Activated CD8-positive, alpha-beta memory T cell treated with anti-CD3 and anti-CD28 coated beads, Interleukin-2, amount 10 ng/mL, durations not matched to agents 7 days and 5 days (primary cell): ENCODE measurements around the gene ADSS1. TPM values are rescaled to one million over a fixed set of nuclear protein-coding genes. Genes with fewer than 3 reads are reported as not detected.
A peak's percentile ranks its signal among the peaks of the same experiment; 100 is the strongest.

Experiments
- ATAC-seq: fragments of 150-1000 bp; cut with Tn5 transposase; one replicate; pipeline ENCODE4 v1.10.0; 2021; ENCODE audit warnings: moderate library complexity
- CTCF ChIA-PET: fragments of 350-600 bp; sonication (Branson Sonifier 250); formaldehyde crosslinking; loops from one replicate; lab custom pipeline; 2021; ENCODE audit warnings: antibody characterized with exemption; lab: Charles Lee
- DNase-seq: peaks from one replicate; pipeline ENCODE4 v3.0.0-alpha.2; 2020
- H3K27ac Mint-ChIP-seq: one replicate; pipeline ENCODE4 v1.8.0; 2021; ENCODE audit warnings: mild to moderate bottlenecking, mixed read lengths
- H3K27me3 Mint-ChIP-seq: one replicate; pipeline ENCODE4 v1.8.0; 2021; ENCODE audit warnings: mixed read lengths
- H3K36me3 Mint-ChIP-seq: one replicate; pipeline ENCODE4 v1.8.0; 2021; ENCODE audit warnings: mild to moderate bottlenecking, mixed read lengths
- H3K4me1 Mint-ChIP-seq: one replicate; pipeline ENCODE4 v1.8.0; 2021; ENCODE audit warnings: mixed read lengths
- H3K4me3 Mint-ChIP-seq: one replicate; pipeline ENCODE4 v1.8.0; 2021; ENCODE audit warnings: mild to moderate bottlenecking, moderate library complexity, mixed read lengths
- H3K9me3 Mint-ChIP-seq: one replicate; pipeline ENCODE4 v1.8.0; 2022; ENCODE audit warnings: low read depth, mixed read lengths
- total RNA-seq, 2 experiments: library from RNA; stranded (reverse); gene quantifications; one replicate each; pipeline ENCODE4 v1.2.3, GENCODE V29; 2021

Gene ADSS1
- total RNA-seq, 2 experiments from 2014 or later, result 2.5 to 3.5 TPM

DNA sequence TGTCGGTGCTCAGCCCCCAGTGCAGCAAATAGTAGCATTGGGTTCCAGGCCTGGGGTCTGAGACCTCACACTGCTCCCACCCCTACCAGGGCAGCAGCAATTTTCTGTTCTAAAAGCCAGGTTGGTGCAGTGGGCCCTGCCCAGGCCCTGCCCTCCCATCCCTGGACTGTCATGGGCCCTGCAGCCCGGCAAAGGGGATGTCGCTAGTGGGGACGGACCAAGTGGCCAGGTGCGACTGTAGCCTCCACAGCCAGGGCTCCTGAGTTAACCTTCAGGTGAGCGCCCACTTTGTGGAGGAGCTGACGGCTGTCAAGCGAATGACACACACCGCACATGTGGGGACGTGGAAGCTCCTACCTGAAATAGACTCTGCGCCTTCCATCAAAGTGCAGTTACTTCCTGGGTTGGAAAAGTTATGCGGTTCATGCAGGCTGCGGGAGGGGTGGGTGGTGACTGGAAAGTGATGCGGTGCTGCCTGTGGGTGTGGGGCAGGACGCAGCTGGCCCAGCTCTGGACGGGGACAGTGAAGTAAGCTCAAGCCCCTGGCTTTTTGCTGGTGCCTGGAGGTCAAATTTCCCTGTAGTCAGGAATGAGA, 33.1 kb upstream of the ADSS1 start:
- DNase-seq, result no peak
- Mint-ChIP-seq H3K27ac (no peak overlapping the region), H3K27me3 (no peaks in the 10 kb centered on the region), H3K9me3 (no peaks in the 10 kb centered on the region), H3K36me3 (no peaks in the 10 kb centered on the region), H3K4me3 (peak overlapping the region; percentile 73), H3K4me1 (peaks cover 44% of the 10 kb centered on the region)
- no peak for ATAC-seq
- CTCF ChIA-PET, result interaction anchor here (1.1 to 2.3 kb wide), 4 partner anchors 12 to 32 kb away, joined by 3 to 9 read pairs (median 6); no protein-coding TSS in a partner anchor

- H3K27ac Mint-ChIP-seq, result no peak overlapping the region
- H3K27me3 Mint-ChIP-seq, result no peaks in the 10 kb centered on the region
- H3K9me3 Mint-ChIP-seq, result no peaks in the 10 kb centered on the region
- H3K36me3 Mint-ChIP-seq, result no peaks in the 10 kb centered on the region
- DNase-seq (no peak), ATAC-seq (no peak)
- no peak overlapping the region for H3K4me3 Mint-ChIP-seq
- peaks cover 40% of the 10 kb centered on the region for H3K4me1 Mint-ChIP-seq
- CTCF ChIA-PET, result interaction anchor here (1.1 to 2.3 kb wide), 3 partner anchors 13 to 32 kb away, joined by 3 to 9 read pairs (median 8); no protein-coding TSS in a partner anchor
These were observed 32.3 kb upstream of the ADSS1 start for GRCh38 chr14:104691546-104692260.

DNA sequence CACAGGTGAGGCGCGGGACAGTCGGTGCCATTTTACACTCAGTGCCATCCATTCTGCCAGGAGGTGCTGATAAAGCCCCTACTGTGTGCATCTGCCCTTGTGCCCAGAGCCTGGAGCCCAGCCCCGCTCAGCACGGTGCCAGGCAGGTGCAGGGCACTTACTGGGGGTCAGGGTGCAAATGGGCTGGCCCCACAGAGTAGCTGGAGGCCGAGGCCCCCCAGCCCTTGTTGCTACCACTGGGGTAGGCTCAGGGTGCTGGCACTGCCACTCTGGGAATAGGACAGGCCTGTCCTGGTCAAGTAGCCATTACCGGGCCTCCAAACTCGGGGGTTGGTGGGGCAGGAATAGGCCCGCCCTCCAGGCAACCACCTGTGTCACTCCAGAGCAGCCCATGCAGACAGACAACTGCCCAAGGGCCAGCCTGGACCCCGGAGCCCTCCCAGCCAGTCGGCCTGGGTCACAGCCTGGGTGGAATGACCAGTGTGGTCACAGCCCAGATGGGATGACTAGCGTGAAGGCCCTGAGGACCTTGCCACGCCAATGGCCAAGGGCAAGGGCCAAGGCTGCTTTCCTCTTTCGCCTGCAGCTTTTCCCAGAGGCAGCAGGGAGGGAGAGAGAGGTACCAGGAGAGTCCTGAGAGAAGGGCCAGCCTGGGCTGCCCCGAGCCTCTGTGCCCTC, 31.6 kb upstream of the ADSS1 start:
- H3K4me3 Mint-ChIP-seq, result no peak overlapping the region
- H3K27ac Mint-ChIP-seq, result no peak overlapping the region
- H3K36me3 Mint-ChIP-seq, result no peaks in the 10 kb centered on the region
- CTCF ChIA-PET, result no interaction called here
- peaks cover 33% of the 10 kb centered on the region for H3K4me1 Mint-ChIP-seq
- DNase-seq (no peak), ATAC-seq (no peak)
- H3K27me3 Mint-ChIP-seq, result no peaks in the 10 kb centered on the region
- H3K9me3 Mint-ChIP-seq, result no peaks in the 10 kb centered on the region

GRCh38 chr14:104692939-104693315, 31.1 kb upstream of the ADSS1 start:
- Mint-ChIP-seq H3K27me3 (no peaks in the 10 kb centered on the region), H3K9me3 (no peaks in the 10 kb centered on the region), H3K36me3 (no peaks in the 10 kb centered on the region), H3K4me1 (peaks cover 29% of the 10 kb centered on the region), H3K27ac (no peak overlapping the region), H3K4me3 (no peak overlapping the region)
- no peak for DNase-seq
- ATAC-seq, result no peak
- CTCF ChIA-PET, result no interaction called here

DNA sequence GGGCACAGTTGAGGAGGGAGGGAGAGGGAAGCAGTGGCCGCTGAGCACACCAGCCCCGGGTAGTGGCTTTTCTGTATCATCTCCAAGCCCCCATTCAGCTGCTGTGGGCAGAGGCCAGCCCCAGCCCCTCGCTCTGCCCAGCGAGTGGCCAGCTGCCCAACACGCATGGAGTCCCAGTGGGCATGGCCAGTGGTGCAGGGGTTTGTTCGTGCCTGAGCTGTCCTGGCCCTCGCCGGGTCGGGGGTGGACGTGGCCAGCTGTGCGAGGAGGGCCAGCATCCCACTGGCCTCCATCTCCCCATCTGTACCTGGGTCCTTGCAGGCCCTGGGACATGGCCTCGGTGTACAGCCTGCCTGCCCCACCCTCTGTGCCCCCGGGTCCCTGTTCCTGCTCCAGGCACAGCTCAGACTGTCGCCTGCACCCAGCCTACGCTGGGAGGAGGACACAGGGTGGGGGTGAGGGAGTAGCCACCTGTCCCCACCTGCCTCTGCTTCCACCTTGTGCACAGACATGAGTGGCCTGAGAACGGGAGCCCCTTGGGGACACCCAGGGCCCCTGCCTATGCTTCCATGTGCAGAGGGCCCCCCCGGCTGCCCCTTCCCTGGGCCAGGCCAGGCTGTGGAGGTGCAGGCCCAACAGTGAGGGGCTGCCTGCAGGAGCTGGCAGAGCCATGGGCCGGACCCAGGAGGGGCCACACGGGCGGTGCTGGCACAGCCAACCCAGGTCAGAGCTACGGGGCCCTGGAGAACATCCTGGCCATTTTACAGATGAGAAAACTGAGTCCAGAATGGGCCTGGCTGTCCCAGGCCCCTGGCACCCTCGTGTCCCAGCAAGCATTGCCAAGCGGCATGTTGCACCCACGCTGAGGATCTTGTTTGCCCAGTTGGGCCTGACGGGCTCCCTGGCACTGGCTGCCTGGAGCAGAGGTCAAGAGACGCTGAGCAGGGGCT, 30.3 kb upstream of the ADSS1 start:
- Mint-ChIP-seq H3K27ac (peak overlapping the region; percentile 59), H3K4me3 (no peak overlapping the region), H3K27me3 (no peaks in the 10 kb centered on the region), H3K9me3 (no peaks in the 10 kb centered on the region), H3K36me3 (no peaks in the 10 kb centered on the region), H3K4me1 (peaks cover 27% of the 10 kb centered on the region)
- DNase-seq, result no peak
- ATAC-seq, result no peak
- CTCF ChIA-PET, result interaction anchor here (1.4 kb wide), 1 partner anchor 30 kb away, joined by 6 read pairs; the partner anchor contains the start of gene ADSS1

- no peak overlapping the region for H3K4me3 Mint-ChIP-seq
- CTCF ChIA-PET, result interaction anchor here (1.4 to 2.4 kb wide), 2 partner anchors 11 to 29 kb away, joined by 6 to 7 read pairs; partner anchors contain the start of gene ADSS1
- ATAC-seq (no peak), DNase-seq (no peak)
- no peaks in the 10 kb centered on the region for H3K9me3 Mint-ChIP-seq
- H3K27ac Mint-ChIP-seq, result peak overlapping the region; percentile 82
- H3K4me1 Mint-ChIP-seq, result peaks cover 27% of the 10 kb centered on the region
- no peaks in the 10 kb centered on the region for H3K36me3 Mint-ChIP-seq
- no peaks in the 10 kb centered on the region for H3K27me3 Mint-ChIP-seq
These were observed 29.5 kb upstream of the ADSS1 start for GRCh38 chr14:104694475-104694950.

- no peaks in the 10 kb centered on the region for H3K36me3 Mint-ChIP-seq
- peaks cover 27% of the 10 kb centered on the region for H3K4me1 Mint-ChIP-seq
- CTCF ChIA-PET, result interaction anchor here (0.6 to 2.4 kb wide), 4 partner anchors 11 to 309 kb away, joined by 3 to 7 read pairs (median 5); partner anchors contain the start of gene ADSS1
- peak; percentile 70 for ATAC-seq
- no peaks in the 10 kb centered on the region for H3K9me3 Mint-ChIP-seq
- DNase-seq, result peak; percentile 71
- H3K27ac Mint-ChIP-seq, result peak overlapping the region; percentile 82
- H3K4me3 Mint-ChIP-seq, result peak overlapping the region; percentile 23
- H3K27me3 Mint-ChIP-seq, result no peaks in the 10 kb centered on the region
These were observed 28.9 kb upstream of the ADSS1 start for GRCh38 chr14:104694991-104695659.

GRCh38 chr14:104695660-104696000, 28.4 kb upstream of the ADSS1 start:
- Mint-ChIP-seq H3K9me3 (no peaks in the 10 kb centered on the region), H3K27ac (peak overlapping the region; percentile 82), H3K4me3 (no peak overlapping the region), H3K4me1 (peaks cover 27% of the 10 kb centered on the region), H3K36me3 (no peaks in the 10 kb centered on the region), H3K27me3 (no peaks in the 10 kb centered on the region)
- CTCF ChIA-PET, result interaction anchor here (0.6 to 2.4 kb wide), 3 partner anchors 10 to 308 kb away, joined by 3 to 7 read pairs (median 4); no protein-coding TSS in a partner anchor
- DNase-seq (no peak), ATAC-seq (no peak)

- CTCF ChIA-PET, result interaction anchor here (2.4 kb wide), 1 partner anchor 9 kb away, joined by 7 read pairs; no protein-coding TSS in a partner anchor
- ATAC-seq (no peak), DNase-seq (no peak)
- Mint-ChIP-seq H3K4me3 (no peak overlapping the region), H3K9me3 (no peaks in the 10 kb centered on the region), H3K36me3 (no peaks in the 10 kb centered on the region), H3K27me3 (no peaks in the 10 kb centered on the region), H3K4me1 (peaks cover 21% of the 10 kb centered on the region), H3K27ac (no peak overlapping the region)
These were observed 27.2 kb upstream of the ADSS1 start for GRCh38 chr14:104696671-104697316.

DNA sequence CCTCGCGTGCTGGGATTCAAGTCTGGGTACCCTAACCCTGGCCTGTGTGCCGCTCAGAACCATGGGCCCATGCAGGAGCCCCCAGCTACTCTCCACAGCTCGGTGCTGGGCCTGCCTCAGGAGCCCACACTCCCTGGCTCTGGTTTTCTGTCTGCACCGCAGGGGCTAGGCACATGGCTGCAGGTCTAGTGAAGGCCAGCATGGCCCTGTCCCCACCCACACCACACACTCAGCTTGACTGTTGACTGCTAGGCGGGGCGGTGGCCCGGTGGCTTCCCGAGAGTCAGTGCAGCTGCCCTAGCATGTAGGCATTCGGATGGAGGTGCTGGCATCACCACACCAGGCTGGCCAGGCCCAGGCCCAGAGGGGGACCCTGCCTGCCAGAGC, 26.7 kb upstream of the ADSS1 start:
- Mint-ChIP-seq H3K27ac (no peak overlapping the region), H3K4me3 (no peak overlapping the region), H3K9me3 (no peaks in the 10 kb centered on the region), H3K27me3 (no peaks in the 10 kb centered on the region), H3K36me3 (no peaks in the 10 kb centered on the region), H3K4me1 (peaks cover 17% of the 10 kb centered on the region)
- ATAC-seq (no peak), DNase-seq (no peak)
- CTCF ChIA-PET, result no interaction called here

DNA sequence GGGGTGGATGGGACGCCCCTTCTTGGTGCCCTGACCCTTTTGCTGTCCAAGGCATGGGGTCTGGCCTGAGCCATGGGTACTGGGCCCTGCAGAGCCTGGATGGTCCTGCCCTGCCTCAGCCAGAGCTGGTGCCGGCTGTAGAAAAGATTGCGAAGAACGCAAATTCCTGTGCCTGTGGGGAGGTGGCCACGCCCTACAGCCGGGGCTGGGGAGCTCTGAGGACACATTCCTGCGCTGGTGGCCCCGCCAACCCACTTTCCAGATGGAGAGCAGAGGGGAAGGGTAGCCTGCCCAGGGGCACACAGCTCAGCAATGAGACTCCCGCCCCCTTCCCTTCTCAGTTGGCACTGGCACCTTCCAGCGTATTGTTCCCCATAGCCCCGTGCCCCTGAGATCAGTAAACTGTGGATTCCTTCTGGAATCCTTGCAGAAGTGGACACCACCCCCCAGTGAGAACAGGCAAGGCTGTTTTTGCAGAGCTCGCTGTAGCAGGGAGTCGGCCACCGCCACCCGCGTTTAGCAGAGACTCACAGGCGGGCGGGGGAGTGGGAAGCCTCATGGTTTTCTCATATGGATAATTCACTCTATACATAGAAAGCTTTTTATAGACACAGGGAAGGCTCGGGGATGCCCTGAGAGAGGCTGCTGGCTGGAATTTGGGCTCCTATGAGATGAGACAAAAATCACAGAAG, 26.0 kb upstream of the ADSS1 start:
- Mint-ChIP-seq H3K4me3 (no peak overlapping the region), H3K27ac (no peak overlapping the region), H3K4me1 (peaks cover 17% of the 10 kb centered on the region), H3K9me3 (no peaks in the 10 kb centered on the region), H3K36me3 (no peaks in the 10 kb centered on the region), H3K27me3 (no peaks in the 10 kb centered on the region)
- DNase-seq, result no peak
- CTCF ChIA-PET, result no interaction called here
- ATAC-seq, result no peak
